ENCODE results near the gene RNF126.
"Not testable (repeated sequence)": the region's sequence is repeated elsewhere in the genome, so short reads cannot be mapped to it uniquely, and the experiment has no call there.

RNF126 gene

GRCh38 chr19:610071-610800 lies 52.8 kb downstream of the RNF126 start:
- in situ Hi-C loops (cut with HindIII; ENCODE audit: low sequenced_read_pairs) = no loop called here
- no peak for TF ChIP-seq CTCF (IDR thresholded peaks at IDR 0.05; ENCODE audit: low read depth, low read length, missing control alignments)
- no peak for DNase-seq (ENCODE audit: low read depth)
- H3K4me3 ChIP-seq (ENCODE audit: low read depth, low read length) = no peak overlapping the region

- H3K4me3 ChIP-seq (ENCODE audit: low read depth, low read length) = no peak overlapping the region
- in situ Hi-C loops (cut with HindIII; ENCODE audit: low sequenced_read_pairs) = no loop called here
- no peak for TF ChIP-seq CTCF (IDR thresholded peaks at IDR 0.05; ENCODE audit: low read depth, low read length, missing control alignments)
- no peak for DNase-seq (ENCODE audit: low read depth)
These were observed 54.0 kb downstream of the RNF126 start for GRCh38 chr19:609004-609346.

- TF ChIP-seq CTCF (IDR thresholded peaks at IDR 0.05; ENCODE audit: low read depth, low read length, missing control alignments) = no peak
- in situ Hi-C loops (cut with HindIII; ENCODE audit: low sequenced_read_pairs) = no loop called here
These were observed 54.6 kb downstream of the RNF126 start for GRCh38 chr19:608155-609003.

GRCh38 chr19:607301-608154 lies 55.5 kb downstream of the RNF126 start:
- in situ Hi-C loops (cut with HindIII; ENCODE audit: low sequenced_read_pairs) = no loop called here
- no peak overlapping the region for H3K4me3 ChIP-seq (ENCODE audit: low read depth, low read length)
- TF ChIP-seq CTCF (IDR thresholded peaks at IDR 0.05; ENCODE audit: low read depth, low read length, missing control alignments) = no peak
- no peak for DNase-seq (ENCODE audit: low read depth)

More at GRCh38 chr19:608155-609003, 54.6 kb downstream of the RNF126 start:
- no peak for DNase-seq (ENCODE audit: low read depth)
- no peak overlapping the region for H3K4me3 ChIP-seq (ENCODE audit: low read depth, low read length)

- H3K4me3 ChIP-seq (ENCODE audit: low read depth, low read length); DNase-seq (ENCODE audit: low read depth); in situ Hi-C loops (cut with HindIII; ENCODE audit: low sequenced_read_pairs): not testable (repeated sequence)
These were observed 57.7 kb downstream of the RNF126 start for GRCh38 chr19:605061-605971.

GRCh38 chr19:604355-604754 lies 58.7 kb downstream of the RNF126 start:
- TF ChIP-seq CTCF (IDR thresholded peaks at IDR 0.05; ENCODE audit: low read depth, low read length, missing control alignments) = no peak
- in situ Hi-C loops (cut with HindIII; ENCODE audit: low sequenced_read_pairs) = no loop called here
- no peak for DNase-seq (ENCODE audit: low read depth)
- H3K4me3 ChIP-seq (ENCODE audit: low read depth, low read length) = no peak overlapping the region

- DNase-seq (ENCODE audit: low read depth); H3K4me3 ChIP-seq (ENCODE audit: low read depth, low read length); in situ Hi-C loops (cut with HindIII; ENCODE audit: low sequenced_read_pairs): not testable (repeated sequence)
These were observed 59.2 kb downstream of the RNF126 start for GRCh38 chr19:603779-604178.

- in situ Hi-C loops (cut with HindIII; ENCODE audit: low sequenced_read_pairs); DNase-seq (ENCODE audit: low read depth); H3K4me3 ChIP-seq (ENCODE audit: low read depth, low read length): not testable (repeated sequence)
These were observed 59.7 kb downstream of the RNF126 start for GRCh38 chr19:603302-603639.

All from astrocyte of the cerebellum (primary cell).